Measurements from ENCODE around the gene SPAG4. TPM values are rescaled to one million over a fixed set of nuclear protein-coding genes. Genes with fewer than 3 reads are reported as not detected.

SPAG4 gene
- total RNA-seq, 4 donors from 2014 or later: 0.89 TPM; not detected in 3

DNA sequence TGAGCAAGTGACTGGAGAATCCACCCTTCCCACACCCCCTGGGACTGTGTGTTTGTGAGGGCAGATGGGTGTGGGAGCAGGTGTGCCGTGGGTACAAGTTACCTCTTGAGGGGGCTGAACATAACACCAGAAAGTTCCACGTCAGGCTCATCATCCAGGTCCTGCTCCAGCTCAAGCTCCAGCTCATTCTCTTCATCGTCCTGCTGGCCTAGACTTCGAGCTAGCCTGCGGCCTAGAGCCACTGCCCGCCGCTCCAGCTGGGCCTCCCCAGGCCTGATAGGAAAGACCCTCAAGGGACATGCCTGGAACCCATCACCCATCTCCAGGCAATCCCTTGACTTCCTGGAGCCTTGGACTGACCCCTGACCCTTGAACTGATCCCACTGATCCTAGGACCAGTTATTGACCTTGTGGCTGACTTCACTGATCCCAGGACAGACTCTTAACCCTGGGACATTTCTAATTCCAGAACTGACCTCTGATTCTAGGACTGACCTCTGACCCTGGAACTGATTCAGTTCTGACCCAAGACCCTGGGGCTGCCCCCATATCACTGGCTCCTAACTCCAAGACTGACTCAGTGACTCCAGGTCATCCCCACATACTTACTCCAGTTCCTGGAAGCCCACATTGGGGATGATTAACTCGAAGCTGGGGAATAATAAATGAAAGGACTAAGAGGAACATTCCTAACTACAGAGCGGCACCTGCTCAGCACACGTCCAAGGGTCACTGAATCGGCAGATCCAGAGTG lies 11.8 kb upstream of the SPAG4 start:
- DNase-seq (ENCODE audit: low spot score in 2 of 2): peak in 1 of 2 donors; percentile 21
- Histone ChIP-seq H3K27ac (no peak overlapping the region), H3K4me3 (no peak overlapping the region), H3K36me3 (no peaks in the 10 kb centered on the region), H3K9me3 (no peaks in the 10 kb centered on the region), H3K27me3 (peaks cover 20% of the 10 kb centered on the region), H3K4me1 (peaks cover 20% of the 10 kb centered on the region)
- WGBS: 91% methylated on average over 10 of the region's 11 CpGs
- TF ChIP-seq EP300 (IDR thresholded peaks at IDR 0.05): no peak
- TF ChIP-seq POLR2A (IDR thresholded peaks at IDR 0.05): no peak
- no peak for TF ChIP-seq POLR2AphosphoS5 (IDR thresholded peaks at IDR 0.05)

DNA sequence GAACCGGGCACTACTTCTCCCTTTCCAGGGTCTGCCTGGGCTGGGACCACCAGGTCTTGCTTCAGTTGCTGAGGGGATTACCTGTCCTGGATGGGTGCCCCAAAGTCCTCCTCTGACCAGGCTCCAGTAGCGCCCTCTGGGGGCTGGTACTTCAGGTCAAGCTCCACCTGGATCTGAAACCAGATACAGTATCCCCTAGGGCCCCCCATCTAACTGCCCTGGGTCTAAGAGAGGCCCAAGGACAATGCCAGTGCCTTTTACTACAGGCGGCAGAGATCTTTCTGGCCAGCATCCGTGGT lies 11.2 kb upstream of the SPAG4 start:
- TF ChIP-seq POLR2AphosphoS5 (IDR thresholded peaks at IDR 0.05): no peak
- TF ChIP-seq EP300 (IDR thresholded peaks at IDR 0.05): no peak
- TF ChIP-seq, protein P1, sequence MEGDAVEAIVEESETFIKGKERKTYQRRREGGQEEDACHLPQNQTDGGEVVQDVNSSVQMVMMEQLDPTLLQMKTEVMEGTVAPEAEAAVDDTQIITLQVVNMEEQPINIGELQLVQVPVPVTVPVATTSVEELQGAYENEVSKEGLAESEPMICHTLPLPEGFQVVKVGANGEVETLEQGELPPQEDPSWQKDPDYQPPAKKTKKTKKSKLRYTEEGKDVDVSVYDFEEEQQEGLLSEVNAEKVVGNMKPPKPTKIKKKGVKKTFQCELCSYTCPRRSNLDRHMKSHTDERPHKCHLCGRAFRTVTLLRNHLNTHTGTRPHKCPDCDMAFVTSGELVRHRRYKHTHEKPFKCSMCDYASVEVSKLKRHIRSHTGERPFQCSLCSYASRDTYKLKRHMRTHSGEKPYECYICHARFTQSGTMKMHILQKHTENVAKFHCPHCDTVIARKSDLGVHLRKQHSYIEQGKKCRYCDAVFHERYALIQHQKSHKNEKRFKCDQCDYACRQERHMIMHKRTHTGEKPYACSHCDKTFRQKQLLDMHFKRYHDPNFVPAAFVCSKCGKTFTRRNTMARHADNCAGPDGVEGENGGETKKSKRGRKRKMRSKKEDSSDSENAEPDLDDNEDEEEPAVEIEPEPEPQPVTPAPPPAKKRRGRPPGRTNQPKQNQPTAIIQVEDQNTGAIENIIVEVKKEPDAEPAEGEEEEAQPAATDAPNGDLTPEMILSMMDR (IDR thresholded peaks at IDR 0.05): no peak
- no peak for TF ChIP-seq POLR2A (IDR thresholded peaks at IDR 0.05)
- Histone ChIP-seq H3K27ac (no peak overlapping the region), H3K4me1 (peaks cover 20% of the 10 kb centered on the region), H3K27me3 (peaks cover 20% of the 10 kb centered on the region), H3K4me3 (no peak overlapping the region), H3K36me3 (no peaks in the 10 kb centered on the region), H3K9me3 (no peaks in the 10 kb centered on the region)
- 62% methylated on average over 4 of the region's 4 CpGs for WGBS
- DNase-seq (ENCODE audit: low spot score in 2 of 2): peak in 1 of 2 donors; percentile 41

DNA sequence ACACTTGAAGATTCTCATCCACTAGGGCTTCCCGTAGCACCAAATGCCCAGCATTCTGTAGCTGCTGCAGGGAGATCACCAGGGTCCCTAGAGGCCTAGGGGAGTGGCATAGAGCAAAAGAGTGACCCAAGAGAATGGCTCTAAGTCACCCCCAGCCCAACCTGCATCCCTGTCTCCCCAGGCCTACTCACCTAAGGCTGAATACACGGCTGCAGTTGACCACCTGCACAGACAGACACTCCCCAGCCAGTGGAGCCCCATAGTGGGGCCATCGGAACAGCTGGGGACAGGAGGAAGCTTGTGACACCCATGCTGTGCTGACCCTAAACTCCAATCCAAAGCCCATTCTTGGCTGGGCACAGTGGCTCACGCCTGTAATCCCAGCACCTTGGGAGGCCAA lies 9.5 kb upstream of the SPAG4 start:
- Histone ChIP-seq H3K4me1 (peaks cover 11% of the 10 kb centered on the region), H3K36me3 (no peaks in the 10 kb centered on the region), H3K4me3 (no peak overlapping the region), H3K27me3 (peaks cover 5% of the 10 kb centered on the region), H3K27ac (no peak overlapping the region), H3K9me3 (no peaks in the 10 kb centered on the region)
- no peak for DNase-seq (ENCODE audit: low spot score in 2 of 2)
- no CpG with 5 or more reads among the region's 4 CpGs for WGBS
- TF ChIP-seq, protein P1 (IDR thresholded peaks at IDR 0.05): no peak
- TF ChIP-seq EP300 (IDR thresholded peaks at IDR 0.05) (no peak), POLR2AphosphoS5 (IDR thresholded peaks at IDR 0.05) (no peak), POLR2A (IDR thresholded peaks at IDR 0.05) (no peak)

DNA sequence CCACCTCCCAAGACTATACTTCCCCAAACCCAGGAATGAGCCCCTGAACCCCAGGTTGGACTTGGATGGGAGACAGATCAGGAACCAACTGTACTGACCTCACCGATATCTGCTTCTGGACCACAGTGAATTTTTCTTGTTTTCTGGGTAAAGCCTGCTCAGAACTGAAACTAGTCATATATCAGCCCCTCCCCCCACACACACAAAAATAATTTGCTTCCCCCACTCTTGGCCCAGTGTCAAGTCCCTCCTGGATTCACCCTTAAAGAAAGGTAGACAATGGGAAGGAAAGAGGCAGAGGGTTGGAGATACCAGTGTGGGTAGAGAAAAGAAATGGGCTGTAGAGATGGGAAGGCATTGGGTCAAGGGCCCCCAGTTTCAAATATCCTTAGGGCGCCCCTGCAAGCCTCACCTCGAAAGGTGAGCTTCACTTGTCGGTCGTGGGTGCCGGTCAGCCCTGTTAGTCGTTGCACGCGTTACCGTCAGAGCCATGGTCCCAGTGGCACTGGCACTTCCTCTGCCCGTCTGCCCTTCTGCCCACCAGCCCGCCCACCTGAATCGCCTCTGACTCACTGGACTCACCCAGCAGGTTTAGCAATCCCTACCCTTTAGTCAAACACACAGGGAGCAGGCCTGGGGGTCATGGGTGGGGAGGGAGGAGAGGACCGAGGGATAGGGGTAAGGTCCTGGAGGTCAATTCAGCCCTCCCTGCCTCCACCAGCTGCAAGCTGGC lies 8.5 kb upstream of the SPAG4 start:
- WGBS: 70% methylated on average over 14 of the region's 14 CpGs

DNA sequence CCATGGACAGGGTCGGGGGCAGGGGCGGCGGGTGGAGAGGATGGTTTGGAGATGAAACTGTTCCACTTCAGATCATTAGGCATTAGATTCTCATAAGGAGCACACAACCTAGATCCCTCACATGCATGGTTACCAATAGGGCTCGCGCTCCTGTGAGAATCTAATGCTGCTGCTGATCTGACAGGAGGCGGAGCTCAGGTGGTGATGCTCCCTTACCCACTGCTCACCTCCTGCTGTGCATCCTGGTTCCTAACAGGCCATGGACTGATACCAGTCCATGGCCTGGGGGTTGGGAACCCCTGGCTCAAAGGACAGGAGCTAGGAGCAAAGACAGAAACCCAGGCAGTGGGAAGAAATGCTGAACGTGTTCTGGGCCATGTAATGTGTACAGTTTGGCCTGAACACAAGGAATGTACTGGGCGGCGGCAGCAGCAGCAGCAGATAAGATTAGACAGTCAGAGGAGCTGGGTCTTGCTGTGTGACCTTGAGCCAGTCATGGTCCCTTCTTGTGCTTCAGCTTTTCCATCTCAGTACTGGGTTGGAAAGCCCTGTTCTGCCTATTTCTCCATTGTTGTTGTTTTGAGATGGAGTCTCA lies 4.7 kb upstream of the SPAG4 start:
- DNase-seq (ENCODE audit: low spot score in 2 of 2): no peak
- Histone ChIP-seq H3K36me3 (no peaks in the 10 kb centered on the region), H3K27me3 (no peaks in the 10 kb centered on the region), H3K4me3 (no peak overlapping the region), H3K4me1 (peaks cover 6% of the 10 kb centered on the region), H3K9me3 (no peaks in the 10 kb centered on the region), H3K27ac (no peak overlapping the region)
- no peak for TF ChIP-seq POLR2AphosphoS5 (IDR thresholded peaks at IDR 0.05)
- TF ChIP-seq, protein P1 (IDR thresholded peaks at IDR 0.05): no peak
- no peak for TF ChIP-seq POLR2A (IDR thresholded peaks at IDR 0.05)
- TF ChIP-seq EP300 (IDR thresholded peaks at IDR 0.05): no peak
- 83% methylated on average over 9 of the region's 9 CpGs for WGBS

More for the DNA sequence above, 8.5 kb upstream of the SPAG4 start:
- no peak for DNase-seq (ENCODE audit: low spot score in 2 of 2)
- Histone ChIP-seq H3K36me3 (no peaks in the 10 kb centered on the region), H3K4me3 (no peak overlapping the region), H3K27ac (no peak overlapping the region), H3K27me3 (no peaks in the 10 kb centered on the region), H3K9me3 (no peaks in the 10 kb centered on the region), H3K4me1 (peaks cover under 1% of the 10 kb centered on the region)
- TF ChIP-seq POLR2A (IDR thresholded peaks at IDR 0.05) (no peak), POLR2AphosphoS5 (IDR thresholded peaks at IDR 0.05) (no peak), EP300 (IDR thresholded peaks at IDR 0.05) (no peak)
- TF ChIP-seq, protein P1 (IDR thresholded peaks at IDR 0.05): no peak
